ENCODE results near the gene ZNF709.

DNA sequence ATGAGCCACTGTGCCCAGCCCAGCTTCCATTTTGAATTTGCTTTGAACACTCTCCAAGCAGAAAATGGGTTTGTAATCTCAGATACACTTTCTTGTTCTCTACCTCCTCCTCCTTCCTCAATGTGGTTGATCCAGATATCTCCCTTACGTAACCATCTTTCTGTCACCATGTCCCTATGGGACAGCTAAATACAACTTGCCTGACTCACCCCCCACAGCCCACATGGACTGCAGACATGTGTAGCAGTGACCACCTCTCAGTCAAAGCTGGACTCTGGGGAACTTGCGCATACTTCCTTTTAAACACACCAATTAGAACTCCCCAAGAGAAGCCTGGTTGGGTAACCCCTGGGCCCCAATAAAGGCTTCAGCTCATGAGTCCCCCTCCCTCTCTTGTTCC, 72.7 kb downstream of the ZNF709 start:
- TF ChIP-seq YY1 (IDR thresholded peaks at IDR 0.05; ENCODE audit: extremely low read depth, insufficient replicate concordance, low read depth, low read length) (no peak), POLR2A (IDR thresholded peaks at IDR 0.05; ENCODE audit: borderline replicate concordance, extremely low read depth, insufficient read depth, insufficient read length) (no peak)
